ENCODE results near the gene NR3C2.

Gene NR3C2

DNA sequence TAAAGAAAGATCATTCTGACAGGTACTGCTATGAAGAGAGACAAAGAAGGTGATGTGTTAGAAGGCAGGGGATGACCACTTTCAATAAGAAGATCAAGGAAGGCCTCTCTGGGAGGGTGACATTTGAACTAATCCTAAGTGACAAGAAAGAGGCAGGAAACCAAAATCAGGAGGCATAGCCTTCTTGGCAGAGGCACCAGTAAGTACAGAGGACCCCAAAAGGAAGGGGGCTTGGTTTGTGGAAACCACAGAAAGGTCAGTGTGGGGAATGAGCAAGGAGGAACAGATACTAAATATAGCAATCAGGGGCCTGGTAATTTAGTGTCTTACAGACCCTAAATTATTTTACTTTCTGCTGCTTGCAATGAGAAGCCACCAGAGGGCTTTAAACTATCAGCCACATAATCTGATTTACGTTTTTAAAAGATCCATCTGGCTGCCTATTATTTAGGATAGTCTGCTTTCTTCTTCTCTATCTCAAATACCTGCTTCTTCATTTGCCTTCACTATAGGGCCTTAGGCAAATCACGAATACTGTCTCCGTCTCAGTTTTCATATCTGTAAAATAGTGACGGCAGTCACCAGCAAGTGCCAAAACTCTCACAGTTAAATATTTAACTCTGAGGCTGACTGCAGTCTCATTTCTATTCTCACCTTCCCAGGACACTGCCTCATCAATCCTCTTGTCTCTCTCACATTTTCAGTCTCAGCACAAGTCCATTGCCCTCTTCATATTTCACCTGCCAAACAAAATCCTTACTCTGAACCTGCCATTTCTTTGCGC lies 16.7 kb downstream of the NR3C2 start:
- DNase-seq (ENCODE audit: insufficient read length, low spot score) (no peak), FAIRE-seq (no peak)
- no peak for TF ChIP-seq POU2F2 (IDR thresholded peaks at IDR 0.05; ENCODE audit: low read depth, low read length)
- no peak for TF ChIP-seq TAF1 (IDR thresholded peaks at IDR 0.05; ENCODE audit: low read depth, low read length)
- TF ChIP-seq SPI1 (IDR thresholded peaks at IDR 0.05; ENCODE audit: low read depth, low read length), result no peak
- no peak for TF ChIP-seq POLR2A (IDR thresholded peaks at IDR 0.05; ENCODE audit: low read depth, low read length)
- TF ChIP-seq PAX5 (IDR thresholded peaks at IDR 0.05; ENCODE audit: insufficient read depth, low read length, severe bottlenecking), result no peak
- no peak for TF ChIP-seq POLR2AphosphoS5 (IDR thresholded peaks at IDR 0.05; ENCODE audit: low read depth, low read length)

DNA sequence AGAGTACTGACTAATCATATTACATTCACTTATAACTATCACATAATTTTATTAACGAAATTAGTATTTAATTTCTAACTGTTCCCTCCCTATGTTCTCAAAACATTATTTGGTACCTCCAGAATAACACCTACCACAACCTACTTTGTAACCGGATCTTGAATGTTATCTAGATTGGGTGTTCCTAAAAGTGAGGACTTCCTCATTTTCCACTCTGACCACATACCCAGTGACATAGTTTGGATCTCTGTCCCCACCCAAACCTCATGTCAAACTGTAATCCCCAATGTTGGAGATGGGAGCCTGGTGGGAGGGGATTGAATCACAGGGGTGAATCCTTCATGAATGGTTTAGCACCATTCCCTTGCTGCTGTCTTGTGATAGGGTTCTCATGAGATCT lies 21.8 kb downstream of the NR3C2 start:
- DNase-seq (ENCODE audit: insufficient read length, low spot score) (no peak), FAIRE-seq (no peak)
- no peak for TF ChIP-seq SPI1 (IDR thresholded peaks at IDR 0.05; ENCODE audit: low read depth, low read length)
- TF ChIP-seq POLR2A (IDR thresholded peaks at IDR 0.05; ENCODE audit: low read depth, low read length), result no peak
- TF ChIP-seq PAX5 (IDR thresholded peaks at IDR 0.05; ENCODE audit: insufficient read depth, low read length, severe bottlenecking), result no peak
- no peak for TF ChIP-seq POU2F2 (IDR thresholded peaks at IDR 0.05; ENCODE audit: low read depth, low read length)
- no peak for TF ChIP-seq POLR2AphosphoS5 (IDR thresholded peaks at IDR 0.05; ENCODE audit: low read depth, low read length)
- no peak for TF ChIP-seq TAF1 (IDR thresholded peaks at IDR 0.05; ENCODE audit: low read depth, low read length)

GRCh38 chr4:148415500-148415899 lies 26.7 kb downstream of the NR3C2 start:
- no peak for FAIRE-seq
- TF ChIP-seq POLR2AphosphoS5 (IDR thresholded peaks at IDR 0.05; ENCODE audit: low read depth, low read length), result no peak
- no peak for TF ChIP-seq SPI1 (IDR thresholded peaks at IDR 0.05; ENCODE audit: low read depth, low read length)
- TF ChIP-seq POLR2A (IDR thresholded peaks at IDR 0.05; ENCODE audit: low read depth, low read length), result no peak
- no peak for TF ChIP-seq PAX5 (IDR thresholded peaks at IDR 0.05; ENCODE audit: insufficient read depth, low read length, severe bottlenecking)
- DNase-seq (ENCODE audit: insufficient read length, low spot score), result no peak

GRCh38 chr4:148412460-148412994 lies 29.7 kb downstream of the NR3C2 start:
- DNase-seq (ENCODE audit: insufficient read length, low spot score) (no peak), FAIRE-seq (no peak)
- no peak for TF ChIP-seq POLR2AphosphoS5 (IDR thresholded peaks at IDR 0.05; ENCODE audit: low read depth, low read length)
- no peak for TF ChIP-seq POLR2A (IDR thresholded peaks at IDR 0.05; ENCODE audit: low read depth, low read length)
- TF ChIP-seq PAX5 (IDR thresholded peaks at IDR 0.05; ENCODE audit: insufficient read depth, low read length, severe bottlenecking), result no peak
- no peak for TF ChIP-seq TAF1 (IDR thresholded peaks at IDR 0.05; ENCODE audit: low read depth, low read length)
- TF ChIP-seq POU2F2 (IDR thresholded peaks at IDR 0.05; ENCODE audit: low read depth, low read length), result no peak
- no peak for TF ChIP-seq SPI1 (IDR thresholded peaks at IDR 0.05; ENCODE audit: low read depth, low read length)

DNA sequence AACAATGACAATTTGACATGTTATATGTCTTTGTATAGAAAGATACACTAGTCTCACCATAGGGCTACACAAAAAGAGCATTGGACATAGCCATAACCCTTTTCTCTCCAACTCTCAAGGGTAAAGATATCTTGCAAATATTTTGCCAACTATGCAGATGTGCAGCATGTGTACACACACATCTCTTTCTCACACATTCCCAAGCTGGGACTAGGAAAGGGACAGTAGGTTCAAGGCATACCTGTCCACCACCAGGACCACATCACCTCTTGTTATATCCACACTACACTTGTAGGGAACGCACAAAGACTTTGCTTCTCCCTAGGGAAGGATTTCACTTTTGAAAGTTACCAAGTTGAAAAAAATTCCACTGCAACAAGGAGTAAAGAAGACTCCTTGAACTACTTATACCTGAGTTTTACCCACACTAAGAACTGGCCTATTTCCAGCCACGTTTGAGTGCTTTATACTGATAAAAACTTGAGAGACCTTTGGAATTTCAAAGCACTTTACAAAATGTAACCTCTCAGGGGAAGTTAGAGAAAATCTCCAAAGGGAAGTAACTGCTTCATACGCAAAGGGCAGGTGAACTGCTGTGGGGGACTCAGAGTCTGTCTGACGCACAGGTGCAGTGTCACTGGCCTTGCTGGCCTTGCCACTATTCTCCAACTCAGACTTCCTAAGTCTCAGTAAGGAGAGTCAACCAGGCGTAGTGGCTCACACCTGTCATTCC lies 36.9 kb downstream of the NR3C2 start:
- DNase-seq (ENCODE audit: insufficient read length, low spot score), result no peak
- no peak for FAIRE-seq
- TF ChIP-seq POU2F2 (IDR thresholded peaks at IDR 0.05; ENCODE audit: low read depth, low read length) (no peak), POLR2A (IDR thresholded peaks at IDR 0.05; ENCODE audit: low read depth, low read length) (no peak), TAF1 (IDR thresholded peaks at IDR 0.05; ENCODE audit: low read depth, low read length) (no peak), PAX5 (IDR thresholded peaks at IDR 0.05; ENCODE audit: insufficient read depth, low read length, severe bottlenecking) (no peak), SPI1 (IDR thresholded peaks at IDR 0.05; ENCODE audit: low read depth, low read length) (no peak), POLR2AphosphoS5 (IDR thresholded peaks at IDR 0.05; ENCODE audit: low read depth, low read length) (no peak)

DNA sequence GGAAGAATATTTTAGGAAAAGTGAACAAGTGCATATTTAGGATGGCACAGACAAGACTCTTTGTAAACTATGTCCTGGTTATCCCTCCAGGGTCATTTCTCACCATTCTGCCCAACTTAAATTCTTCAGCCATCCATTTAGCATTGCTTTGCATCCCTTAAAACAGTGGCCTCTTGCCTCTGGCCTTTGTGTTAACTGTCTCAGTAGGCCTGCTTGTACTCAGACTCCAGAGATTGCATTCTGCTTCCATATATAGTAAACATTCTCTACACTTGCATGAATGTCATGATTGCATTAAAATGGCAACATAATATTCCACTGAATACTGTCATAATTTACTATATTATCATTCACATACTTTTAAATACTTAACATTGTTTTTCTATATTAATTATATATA lies 43.2 kb downstream of the NR3C2 start:
- FAIRE-seq (no peak), DNase-seq (ENCODE audit: insufficient read length, low spot score) (no peak)
- TF ChIP-seq POU2F2 (IDR thresholded peaks at IDR 0.05; ENCODE audit: low read depth, low read length), result no peak
- no peak for TF ChIP-seq PAX5 (IDR thresholded peaks at IDR 0.05; ENCODE audit: insufficient read depth, low read length, severe bottlenecking)
- TF ChIP-seq POLR2A (IDR thresholded peaks at IDR 0.05; ENCODE audit: low read depth, low read length), result no peak
- TF ChIP-seq TAF1 (IDR thresholded peaks at IDR 0.05; ENCODE audit: low read depth, low read length), result no peak
- TF ChIP-seq POLR2AphosphoS5 (IDR thresholded peaks at IDR 0.05; ENCODE audit: low read depth, low read length), result no peak
- TF ChIP-seq SPI1 (IDR thresholded peaks at IDR 0.05; ENCODE audit: low read depth, low read length), result no peak

GRCh38 chr4:148397771-148398170 lies 44.4 kb downstream of the NR3C2 start:
- DNase-seq (ENCODE audit: insufficient read length, low spot score) (no peak), FAIRE-seq (no peak)
- no peak for TF ChIP-seq POLR2AphosphoS5 (IDR thresholded peaks at IDR 0.05; ENCODE audit: low read depth, low read length)
- no peak for TF ChIP-seq POLR2A (IDR thresholded peaks at IDR 0.05; ENCODE audit: low read depth, low read length)
- TF ChIP-seq TAF1 (IDR thresholded peaks at IDR 0.05; ENCODE audit: low read depth, low read length), result no peak
- TF ChIP-seq PAX5 (IDR thresholded peaks at IDR 0.05; ENCODE audit: insufficient read depth, low read length, severe bottlenecking), result no peak
- TF ChIP-seq SPI1 (IDR thresholded peaks at IDR 0.05; ENCODE audit: low read depth, low read length), result no peak
- TF ChIP-seq POU2F2 (IDR thresholded peaks at IDR 0.05; ENCODE audit: low read depth, low read length), result no peak

GRCh38 chr4:148396986-148397673 lies 45.1 kb downstream of the NR3C2 start:
- TF ChIP-seq POU2F2 (IDR thresholded peaks at IDR 0.05; ENCODE audit: low read depth, low read length) (no peak), POLR2A (IDR thresholded peaks at IDR 0.05; ENCODE audit: low read depth, low read length) (no peak), SPI1 (IDR thresholded peaks at IDR 0.05; ENCODE audit: low read depth, low read length) (no peak), TAF1 (IDR thresholded peaks at IDR 0.05; ENCODE audit: low read depth, low read length) (no peak), POLR2AphosphoS5 (IDR thresholded peaks at IDR 0.05; ENCODE audit: low read depth, low read length) (no peak), PAX5 (IDR thresholded peaks at IDR 0.05; ENCODE audit: insufficient read depth, low read length, severe bottlenecking) (no peak)
- FAIRE-seq (no peak), DNase-seq (ENCODE audit: insufficient read length, low spot score) (no peak)

GRCh38 chr4:148395771-148396170 lies 46.4 kb downstream of the NR3C2 start:
- TF ChIP-seq SPI1 (IDR thresholded peaks at IDR 0.05; ENCODE audit: low read depth, low read length) (no peak), TAF1 (IDR thresholded peaks at IDR 0.05; ENCODE audit: low read depth, low read length) (no peak), POLR2A (IDR thresholded peaks at IDR 0.05; ENCODE audit: low read depth, low read length) (no peak), PAX5 (IDR thresholded peaks at IDR 0.05; ENCODE audit: insufficient read depth, low read length, severe bottlenecking) (no peak), POU2F2 (IDR thresholded peaks at IDR 0.05; ENCODE audit: low read depth, low read length) (no peak), POLR2AphosphoS5 (IDR thresholded peaks at IDR 0.05; ENCODE audit: low read depth, low read length) (no peak)
- DNase-seq (ENCODE audit: insufficient read length, low spot score) (no peak), FAIRE-seq (no peak)
